HG02610 (cell line): Measurements from ENCODE around the gene PNPLA8.
"Not testable (repeated sequence)": the region's sequence is repeated elsewhere in the genome, so short reads cannot be mapped to it uniquely, and the experiment has no call there.

ENCODE experiments used
- ATAC-seq: cut with Tn5 transposase; IDR thresholded peaks from one replicate; pipeline ENCODE4 v1.9.1; 2021; ENCODE audit warnings: mild to moderate bottlenecking, moderate library complexity; ENCODE audit not compliant: unreplicated experiment

PNPLA8 gene

GRCh38 chr7:108525985-108526767 is at the start of gene PNPLA8:
Gene PNPLA8 (minus strand): TSS chr7:108526135. CDS start chr7:108515491, 10,644 bp downstream.
- peak; percentile 93 for ATAC-seq

GRCh38 chr7:108575156-108575555 is 49.2 kb upstream of the PNPLA8 start:
- no peak for ATAC-seq

GRCh38 chr7:108572480-108572879 is 46.5 kb upstream of the PNPLA8 start:
- no peak for ATAC-seq

GRCh38 chr7:108570146-108570755 is 44.3 kb upstream of the PNPLA8 start:
- peak; percentile 21 for ATAC-seq

- peak; percentile 95 for ATAC-seq
Measured at GRCh38 chr7:108569381-108570145, 43.6 kb upstream of the PNPLA8 start, which contains the start of the genes DNAJB9 and THAP5. Gene DNAJB9 (plus strand): TSS chr7:108569874. CDS start chr7:108571727, 1,853 bp downstream. Gene THAP5 (minus strand): TSS chr7:108569706. CDS start chr7:108569569, 137 bp downstream.

- ATAC-seq, result no peak
Measured at GRCh38 chr7:108568801-108569380, 43.0 kb upstream of the PNPLA8 start.

- ATAC-seq, result no peak
Measured at GRCh38 chr7:108565987-108566386, 40.1 kb upstream of the PNPLA8 start.

- no peak for ATAC-seq
Measured at GRCh38 chr7:108561047-108561619, 35.2 kb upstream of the PNPLA8 start.

GRCh38 chr7:108559253-108559652 is 33.3 kb upstream of the PNPLA8 start:
- no peak for ATAC-seq

GRCh38 chr7:108557617-108558016 is 31.7 kb upstream of the PNPLA8 start:
- no peak for ATAC-seq

GRCh38 chr7:108557191-108557590 is 31.3 kb upstream of the PNPLA8 start:
- no peak for ATAC-seq

- not testable (repeated sequence) for ATAC-seq
Measured at GRCh38 chr7:108556665-108557064, 30.7 kb upstream of the PNPLA8 start.

- not testable (repeated sequence) for ATAC-seq
Measured at GRCh38 chr7:108548141-108548896, 22.4 kb upstream of the PNPLA8 start.

- no peak for ATAC-seq
Measured at GRCh38 chr7:108541478-108541877, 15.5 kb upstream of the PNPLA8 start.

- ATAC-seq, result not testable (repeated sequence)
Measured at GRCh38 chr7:108538685-108539084, 12.8 kb upstream of the PNPLA8 start.

GRCh38 chr7:108538236-108538635 is 12.3 kb upstream of the PNPLA8 start:
- not testable (repeated sequence) for ATAC-seq

GRCh38 chr7:108537229-108537628 is 11.3 kb upstream of the PNPLA8 start:
- no peak for ATAC-seq

GRCh38 chr7:108535744-108536143 is 9.8 kb upstream of the PNPLA8 start:
- no peak for ATAC-seq

GRCh38 chr7:108535257-108535656 is 9.3 kb upstream of the PNPLA8 start:
- ATAC-seq, result no peak

GRCh38 chr7:108533712-108534111 is 7.8 kb upstream of the PNPLA8 start:
- ATAC-seq, result no peak
